Activated CD4-positive, alpha-beta T cell treated with anti-CD3 and anti-CD28 coated beads, Interleukin-2, Interleukin-6, amounts not matched to agents 100 ng/mL and 50 ng/mL, durations not matched to agents 16 hours and 8 hours (primary cell): ENCODE data around the gene POLD1.
"Not testable (repeated sequence)": the region's sequence is repeated elsewhere in the genome, so short reads cannot be mapped to it uniquely, and the experiment has no call there.

Experiments used
- DNase-seq: peaks from one replicate; pipeline ENCODE4 v3.0.0-alpha.2; 2020

POLD1 gene

GRCh38 chr19:50365434-50366306, 18.5 kb upstream of the POLD1 start, which contains the start of gene NAPSA:
TSS of gene NAPSA (minus strand) at chr19:50365639. CDS start at chr19:50365621, 18 bp downstream.
- no peak for DNase-seq

GRCh38 chr19:50368649-50369570, 15.2 kb upstream of the POLD1 start:
- DNase-seq, result peak; percentile 89

- no peak for DNase-seq
Measured at GRCh38 chr19:50371914-50372475, 12.2 kb upstream of the POLD1 start.

- DNase-seq, result peak; percentile 97
Measured at GRCh38 chr19:50376166-50377050, 7.7 kb upstream of the POLD1 start, which contains the start of gene NR1H2. TSS of gene NR1H2 (plus strand) at chr19:50376457. CDS start at chr19:50377606, 1,149 bp downstream.

GRCh38 chr19:50377051-50377461, 7.1 kb upstream of the POLD1 start:
- DNase-seq, result peak; percentile 55

- DNase-seq, result no peak
Measured at GRCh38 chr19:50377517-50377916, 6.6 kb upstream of the POLD1 start.

GRCh38 chr19:50378169-50378862, 5.8 kb upstream of the POLD1 start:
- no peak for DNase-seq

- DNase-seq, result no peak
Measured at GRCh38 chr19:50378863-50379236, 5.3 kb upstream of the POLD1 start.

- DNase-seq, result no peak
Measured at GRCh38 chr19:50379602-50380001, 4.5 kb upstream of the POLD1 start.

GRCh38 chr19:50380137-50380536, 4.0 kb upstream of the POLD1 start:
- DNase-seq, result no peak

GRCh38 chr19:50380751-50381151, 3.4 kb upstream of the POLD1 start:
- DNase-seq, result no peak

- DNase-seq, result no peak
Measured at GRCh38 chr19:50381881-50382729, 2.0 kb upstream of the POLD1 start.

- no peak for DNase-seq
Measured at GRCh38 chr19:50383001-50383851, 921 bp upstream of the POLD1 start.

GRCh38 chr19:50384685-50385535, 763 bp downstream of the POLD1 start:
- no peak for DNase-seq

GRCh38 chr19:50387176-50387867, 3.2 kb downstream of the POLD1 start:
- DNase-seq, result no peak

GRCh38 chr19:50387868-50388245, 3.7 kb downstream of the POLD1 start:
- no peak for DNase-seq

- not testable (repeated sequence) for DNase-seq
Measured at GRCh38 chr19:50390295-50390694, 6.1 kb downstream of the POLD1 start.

GRCh38 chr19:50390952-50391351, 6.8 kb downstream of the POLD1 start:
- DNase-seq, result not testable (repeated sequence)
